Epithelial cell of proximal tubule (primary cell): ENCODE data around the gene NBAS. TPM values are rescaled to one million over a fixed set of nuclear protein-coding genes. Genes with fewer than 3 reads are reported as not detected.
A peak's percentile ranks its signal among the peaks of the same experiment; 100 is the strongest.

Source experiments
- DNase-seq: peaks from one replicate; pipeline ENCODE4 v3.0.0-alpha.2; 2011; ENCODE audit warnings: low read depth
- H3K4me3 ChIP-seq: 2 replicates; pipeline ENCODE4 v1.5.1; 2011; ENCODE audit warnings: low read depth, mild to moderate bottlenecking, low read length
- total RNA-seq: library from RNA; depleted of rRNA; stranded (reverse); fragments of >200 nt; gene quantifications from 2 replicates; pipeline ENCODE4 v1.2.3, GENCODE V29; 2015
- TF ChIP-seq, protein P1 (sequence below): conservative IDR thresholded peaks from 2 replicates; pipeline ENCODE4 v1.5.1; 2012; ENCODE audit warnings: low read depth, mild to moderate bottlenecking, low read length

The NBAS gene
- total RNA-seq, 1 donor from 2014 or later: 48.4 TPM

DNA sequence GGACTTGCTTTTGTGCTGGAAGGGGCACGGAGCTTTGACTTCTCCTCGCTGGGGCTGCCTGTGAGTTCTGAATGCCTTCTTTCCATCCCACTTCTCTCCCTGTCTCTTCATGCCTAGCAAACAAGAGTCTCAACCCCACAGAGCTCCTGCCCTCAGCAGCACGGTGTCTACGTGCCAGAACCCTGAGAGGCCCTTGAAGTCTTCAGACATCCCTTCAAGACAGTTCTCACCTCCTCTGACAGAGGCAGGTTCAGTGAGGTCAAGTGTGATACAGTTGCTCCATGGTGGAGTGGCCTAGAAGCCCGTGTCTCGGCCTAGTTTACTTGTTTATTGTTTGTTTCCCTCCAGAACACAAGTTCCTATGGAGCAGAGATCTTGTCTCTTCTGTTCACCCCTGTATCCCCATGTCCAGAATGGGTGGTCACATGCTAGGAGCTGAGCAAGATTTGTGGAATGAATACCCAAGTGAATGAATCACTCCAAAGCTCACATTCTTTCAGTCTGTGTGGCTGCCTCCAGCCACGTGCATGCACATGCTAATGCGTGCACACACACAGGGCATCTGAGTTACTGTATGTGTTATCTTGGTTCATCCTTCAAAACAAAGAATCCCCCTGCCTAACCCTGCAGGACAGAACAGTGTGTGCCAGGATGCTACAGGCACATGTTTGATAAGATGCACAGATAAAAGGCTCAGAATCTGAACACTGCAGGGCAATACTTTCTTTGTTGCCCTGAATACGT is 391.6 kb downstream of the NBAS start:
- TF ChIP-seq, protein P1, sequence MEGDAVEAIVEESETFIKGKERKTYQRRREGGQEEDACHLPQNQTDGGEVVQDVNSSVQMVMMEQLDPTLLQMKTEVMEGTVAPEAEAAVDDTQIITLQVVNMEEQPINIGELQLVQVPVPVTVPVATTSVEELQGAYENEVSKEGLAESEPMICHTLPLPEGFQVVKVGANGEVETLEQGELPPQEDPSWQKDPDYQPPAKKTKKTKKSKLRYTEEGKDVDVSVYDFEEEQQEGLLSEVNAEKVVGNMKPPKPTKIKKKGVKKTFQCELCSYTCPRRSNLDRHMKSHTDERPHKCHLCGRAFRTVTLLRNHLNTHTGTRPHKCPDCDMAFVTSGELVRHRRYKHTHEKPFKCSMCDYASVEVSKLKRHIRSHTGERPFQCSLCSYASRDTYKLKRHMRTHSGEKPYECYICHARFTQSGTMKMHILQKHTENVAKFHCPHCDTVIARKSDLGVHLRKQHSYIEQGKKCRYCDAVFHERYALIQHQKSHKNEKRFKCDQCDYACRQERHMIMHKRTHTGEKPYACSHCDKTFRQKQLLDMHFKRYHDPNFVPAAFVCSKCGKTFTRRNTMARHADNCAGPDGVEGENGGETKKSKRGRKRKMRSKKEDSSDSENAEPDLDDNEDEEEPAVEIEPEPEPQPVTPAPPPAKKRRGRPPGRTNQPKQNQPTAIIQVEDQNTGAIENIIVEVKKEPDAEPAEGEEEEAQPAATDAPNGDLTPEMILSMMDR: no peak
- peak; percentile 89 for DNase-seq
- no peak overlapping the region for H3K4me3 ChIP-seq

DNA sequence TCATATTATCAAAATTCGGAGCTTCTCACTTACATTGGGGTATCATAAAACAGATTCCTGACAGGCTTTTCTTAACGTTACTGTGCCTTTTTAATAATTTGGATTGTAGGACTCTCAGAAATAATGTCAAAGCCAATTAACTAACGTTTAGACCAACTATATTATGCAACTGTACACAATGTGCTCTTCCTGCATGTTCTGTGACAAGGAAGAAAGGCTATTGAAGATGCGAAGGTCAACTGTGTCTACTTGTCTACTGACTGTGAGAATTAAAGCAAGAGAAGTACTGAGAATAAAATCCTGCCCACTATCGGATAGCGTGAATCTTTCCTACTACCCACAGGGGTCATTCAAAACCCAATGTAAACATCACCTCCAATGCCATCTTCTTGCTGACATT is 393.0 kb downstream of the NBAS start:
- H3K4me3 ChIP-seq: no peak overlapping the region
- DNase-seq: no peak
- TF ChIP-seq, protein P1: no peak

GRCh38 chr2:15166878-15167277 is 394.3 kb downstream of the NBAS start:
- DNase-seq: no peak
- TF ChIP-seq, protein P1: no peak
- H3K4me3 ChIP-seq: no peak overlapping the region

- DNase-seq: no peak
- TF ChIP-seq, protein P1: no peak
- H3K4me3 ChIP-seq: no peak overlapping the region
Observed at GRCh38 chr2:15163326-15163725, 397.8 kb downstream of the NBAS start.

DNA sequence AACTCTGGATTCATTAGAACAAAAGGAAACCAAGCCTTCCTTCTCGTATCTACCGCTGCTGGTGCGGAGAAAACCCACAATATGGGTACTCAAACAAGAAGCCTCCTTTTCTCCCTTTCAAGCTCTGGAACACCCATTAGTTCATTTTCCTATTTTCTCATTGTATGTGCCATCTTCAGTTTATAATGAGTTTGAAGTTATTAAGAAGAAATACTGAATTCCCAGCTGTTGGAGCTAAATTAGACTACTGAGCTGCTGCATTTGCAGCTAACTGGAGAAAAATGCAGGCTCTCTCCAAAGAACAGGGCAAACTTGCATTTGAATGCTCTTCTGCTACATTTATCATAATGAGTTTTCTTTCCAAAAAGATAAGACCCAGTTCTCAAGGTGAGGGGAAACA is 398.5 kb downstream of the NBAS start:
- no peak overlapping the region for H3K4me3 ChIP-seq
- no peak for DNase-seq
- TF ChIP-seq, protein P1: no peak

- H3K4me3 ChIP-seq: no peak overlapping the region
- no peak for DNase-seq
- TF ChIP-seq, protein P1: no peak
Observed at GRCh38 chr2:15160201-15160991, 400.7 kb downstream of the NBAS start.
